NCI-H1048 (cell line): Measurements from ENCODE around the gene HSPB7.

Experiments
- DNase-seq: peaks from one replicate; lab custom pipeline; 2025; lab: John Stamatoyannopoulos, UW

The HSPB7 gene

GRCh38 chr1:15975805-15976680, 41.8 kb downstream of the HSPB7 start, which contains the start of gene ZBTB17:
TSS of gene ZBTB17 (minus strand) at chr1:15976101. CDS start at chr1:15948495, 27,606 bp downstream.
- DNase-seq, result peak; percentile 92

DNA sequence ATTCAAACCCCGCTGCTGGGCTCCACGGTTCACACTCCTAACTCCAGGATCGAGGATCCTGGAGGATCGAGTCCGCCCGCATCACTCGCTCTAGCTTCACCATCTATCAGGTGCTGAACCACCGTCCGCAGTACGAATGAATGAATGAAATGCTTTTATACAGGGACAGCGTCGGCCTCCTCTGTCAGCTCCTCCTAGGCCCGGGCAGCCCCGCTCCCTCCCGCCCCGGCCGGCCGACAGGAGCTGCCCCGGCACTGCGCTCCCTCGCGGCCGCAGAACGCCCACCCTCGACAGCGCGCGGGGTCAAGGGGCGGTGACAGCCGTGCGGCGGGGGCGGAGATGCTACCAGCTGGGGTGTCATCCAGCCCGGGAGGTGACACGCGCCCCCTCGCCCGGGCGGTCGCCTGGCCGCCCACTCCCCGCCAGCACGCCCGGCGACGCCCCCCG, 42.5 kb downstream of the HSPB7 start:
- DNase-seq, result no peak

- no peak for DNase-seq
Observed at GRCh38 chr1:15974855-15975254, 43.0 kb downstream of the HSPB7 start.

- no peak for DNase-seq
Observed at GRCh38 chr1:15973772-15974171, 44.1 kb downstream of the HSPB7 start.

DNA sequence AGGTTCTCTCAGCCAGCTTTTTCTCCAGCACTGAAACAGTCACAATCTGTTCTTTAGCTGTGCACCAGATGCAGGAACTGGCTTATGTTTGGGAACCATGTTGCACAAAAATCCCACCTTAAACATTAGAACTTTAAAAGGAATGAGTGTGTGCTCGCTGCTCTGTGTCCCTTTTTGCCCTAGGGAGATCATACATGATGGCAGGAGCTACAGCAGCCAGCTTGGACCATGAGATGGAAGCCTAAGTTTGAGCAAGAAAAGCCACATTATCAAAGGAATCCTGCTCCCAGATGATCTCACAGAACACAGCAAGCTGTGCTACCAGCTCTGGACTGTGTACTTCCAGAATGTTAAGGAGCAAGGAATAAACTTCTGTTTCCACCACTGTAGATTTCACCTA, 45.4 kb downstream of the HSPB7 start:
- no peak for DNase-seq

GRCh38 chr1:15970911-15971310, 46.9 kb downstream of the HSPB7 start:
- no peak for DNase-seq

DNA sequence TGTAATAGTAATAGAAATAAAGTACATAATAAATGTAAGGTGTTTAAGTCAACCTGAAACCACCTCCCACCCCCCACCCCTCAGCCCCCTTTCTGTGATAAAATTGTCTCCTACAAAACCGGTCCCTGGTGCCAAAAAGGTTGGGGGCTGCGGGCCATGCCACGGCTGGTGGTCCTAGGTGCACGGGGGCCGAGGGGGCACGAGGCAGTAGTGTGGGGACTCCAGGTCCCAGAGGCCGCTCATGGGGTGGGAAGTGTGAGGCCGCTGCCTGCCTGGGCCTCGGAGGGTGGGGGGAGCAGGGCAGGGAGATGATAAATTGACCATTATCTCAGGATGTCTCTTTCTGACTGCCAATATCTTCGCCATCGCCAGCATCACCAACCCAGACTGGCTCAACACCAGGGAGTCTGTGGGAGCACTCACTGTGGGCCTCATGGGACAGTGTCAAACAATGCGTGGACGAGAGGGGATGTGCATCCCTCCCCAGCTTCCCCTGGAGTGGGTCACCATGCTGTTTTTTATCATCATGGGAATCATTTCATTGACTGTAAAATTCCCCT, 48.4 kb downstream of the HSPB7 start:
- DNase-seq, result no peak

GRCh38 chr1:15968172-15968571, 49.7 kb downstream of the HSPB7 start:
- no peak for DNase-seq

DNA sequence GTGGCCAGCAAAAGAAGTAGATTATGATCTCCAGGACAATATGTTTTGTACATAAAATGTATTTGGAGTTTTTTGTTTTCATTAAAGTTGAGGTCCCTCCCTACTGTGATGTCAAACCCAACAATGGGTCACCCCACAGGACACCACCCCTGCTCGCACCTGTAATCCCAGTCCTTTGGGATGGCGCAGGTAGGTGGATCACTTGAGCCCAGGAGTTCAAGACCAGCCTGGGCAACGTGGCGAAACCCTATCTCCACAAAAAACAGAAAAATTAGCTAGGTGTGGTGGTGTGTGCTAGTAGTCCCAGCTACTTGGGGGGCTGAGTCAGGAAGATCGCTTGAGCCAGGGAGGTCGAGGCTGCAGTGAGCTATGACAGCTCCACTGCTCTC, 50.9 kb downstream of the HSPB7 start:
- DNase-seq, result no peak

GRCh38 chr1:15966081-15966955, 51.5 kb downstream of the HSPB7 start:
- DNase-seq, result no peak

DNA sequence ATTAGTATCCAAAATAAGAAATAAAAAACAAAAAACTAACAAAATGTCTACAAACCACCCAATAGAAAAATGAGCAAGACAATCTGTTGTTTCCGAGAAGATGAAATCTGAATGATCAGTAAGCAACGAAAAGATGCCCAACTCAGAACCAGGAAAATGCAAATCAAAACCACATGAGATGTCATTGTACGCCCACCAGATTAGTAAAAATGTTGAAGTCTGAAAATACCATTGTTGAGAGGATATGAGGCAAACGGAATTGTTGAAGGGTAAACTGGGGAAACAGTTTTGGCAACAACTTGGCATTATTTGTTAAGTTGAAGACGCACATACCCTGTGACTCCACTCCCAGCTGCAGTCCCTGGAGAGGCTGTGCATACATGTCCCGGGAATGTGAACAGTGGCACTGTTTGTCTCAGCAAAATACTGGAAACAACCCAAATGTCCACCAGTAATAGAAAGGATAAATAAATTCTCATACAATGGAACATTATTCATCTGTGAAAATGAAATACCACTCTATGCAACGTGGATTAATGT, 52.5 kb downstream of the HSPB7 start:
- no peak for DNase-seq
